SU-DHL-6 (cell line): ENCODE measurements around the gene B3GNT9.

Experiments
- H2AFZ ChIP-seq: fragments of 200-600 bp; sonication (generic); 2 replicates; pipeline ENCODE4 v1.6.1; 2014; ENCODE audit warnings: low read depth, mild to moderate bottlenecking, moderate library complexity, mixed read lengths, antibody characterized with exemption, low read length; ENCODE audit not compliant: severe bottlenecking
- H3F3A ChIP-seq: fragments of 200-600 bp; shearing (Covaris generic); 2 replicates; pipeline ENCODE4 v1.6.0; 2016; ENCODE audit warnings: antibody characterized with exemption, mild to moderate bottlenecking; ENCODE audit not compliant: insufficient read depth
- H3K27ac ChIP-seq: fragments of 200-600 bp; sonication (generic); 2 replicates; pipeline ENCODE4 v1.5.1; 2016; ENCODE audit warnings: low read depth, mild to moderate bottlenecking, low read length, moderate library complexity, mixed read lengths
- H3K27me3 ChIP-seq: fragments of 200-600 bp; sonication (generic), shearing (Covaris generic); 2 replicates; pipeline ENCODE4 v1.6.0; 2014; ENCODE audit warnings: mild to moderate bottlenecking, low read length
- H3K36me3 ChIP-seq: fragments of 200-600 bp; sonication (generic); 2 replicates; pipeline ENCODE4 v1.6.1; 2014; ENCODE audit warnings: mild to moderate bottlenecking, low read length, mixed read lengths
- H3K4me2 ChIP-seq: fragments of 300-600, 200-600 bp; shearing (Covaris generic), sonication (generic); 2 replicates; pipeline ENCODE4 v1.6.0; 2014; ENCODE audit warnings: low read length, low read depth, mild to moderate bottlenecking; ENCODE audit not compliant: poor library complexity, severe bottlenecking
- H3K4me3 ChIP-seq: fragments of 200-600 bp; sonication (generic); 2 replicates; pipeline ENCODE4 v1.5.1; 2014; ENCODE audit warnings: antibody characterized with exemption, low read length, mild to moderate bottlenecking, mixed read lengths; ENCODE audit not compliant: insufficient read depth, poor library complexity, severe bottlenecking
- H3K79me2 ChIP-seq: fragments of 200-600 bp; sonication (generic); 2 replicates; pipeline ENCODE4 v1.6.1; 2014; ENCODE audit warnings: mild to moderate bottlenecking, low read length, moderate library complexity; ENCODE audit not compliant: insufficient read depth
- H3K9ac ChIP-seq: fragments of 200-600 bp; sonication (generic); 2 replicates; pipeline ENCODE4 v1.7.0; 2014; ENCODE audit warnings: mild to moderate bottlenecking, low read length
- H3K9me2 ChIP-seq: fragments of 200-600 bp; sonication (generic); replicated peaks from 2 replicates; pipeline ENCODE4 v1.6.1; 2014; ENCODE audit warnings: low read length; ENCODE audit not compliant: insufficient read depth
- H3K9me3 ChIP-seq: fragments of 200-600 bp; sonication (generic); 2 replicates; pipeline ENCODE4 v1.6.1; 2014; ENCODE audit warnings: low read length, mixed read lengths; ENCODE audit not compliant: insufficient read depth
- H4K20me1 ChIP-seq: fragments of 200-600 bp; sonication (generic); 2 replicates; pipeline ENCODE4 v1.6.1; 2014; ENCODE audit warnings: low read depth, mild to moderate bottlenecking, antibody characterized with exemption, low read length, moderate library complexity, mixed read lengths
- EZH2phosphoT487 ChIP-seq: fragments of 200-600 bp; sonication (generic), shearing (Covaris generic); conservative IDR thresholded peaks from 2 replicates; pipeline ENCODE4 v1.6.1; 2018; ENCODE audit warnings: mild to moderate bottlenecking, antibody characterized with exemption, low read length, moderate library complexity, mixed read lengths
- TF ChIP-seq, protein P1 (sequence below): fragments of 200-600 bp; sonication (generic); IDR thresholded peaks from one replicate; pipeline ENCODE4 v1.5.1; 2017; ENCODE audit warnings: antibody characterized with exemption, mild to moderate bottlenecking, low read length, moderate library complexity; ENCODE audit not compliant: insufficient read depth, poor library complexity, severe bottlenecking

B3GNT9 gene

DNA sequence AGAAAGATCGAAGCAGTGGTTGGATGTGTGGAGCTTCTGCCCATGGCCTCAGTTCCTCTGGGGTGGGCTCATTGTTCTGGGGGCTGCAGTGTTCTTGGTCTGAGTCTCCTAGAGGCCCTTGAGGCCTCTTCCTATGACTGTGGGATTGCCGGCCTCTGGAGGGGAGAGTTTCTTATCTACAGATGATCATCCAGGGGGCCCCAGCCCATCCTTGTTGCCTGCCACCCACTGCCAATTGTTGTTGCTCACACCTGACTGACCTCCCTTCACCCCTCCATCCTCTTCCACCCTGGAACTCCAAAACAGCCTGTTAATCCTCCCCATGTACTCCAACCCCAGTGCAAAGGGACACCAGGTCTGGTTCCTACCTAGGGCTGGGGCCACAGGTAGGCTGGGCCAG lies 5.9 kb downstream of the B3GNT9 start:
- Histone ChIP-seq H3K27me3 (no peaks in the 10 kb centered on the region), H3K79me2 (no peaks in the 10 kb centered on the region), H3K9ac (no peak overlapping the region), H3K9me3 (no peaks in the 10 kb centered on the region), H3K27ac (no peak overlapping the region), H3K4me2 (no peak overlapping the region), H3K9me2 (no peaks in the 10 kb centered on the region), H3K4me3 (no peak overlapping the region), H3F3A (no peaks in the 10 kb centered on the region), H2AFZ (no peak overlapping the region), H4K20me1 (no peaks in the 10 kb centered on the region), H3K36me3 (peaks cover 2% of the 10 kb centered on the region; the same call in 1 of the 2 replicates)
- TF ChIP-seq, protein P1, sequence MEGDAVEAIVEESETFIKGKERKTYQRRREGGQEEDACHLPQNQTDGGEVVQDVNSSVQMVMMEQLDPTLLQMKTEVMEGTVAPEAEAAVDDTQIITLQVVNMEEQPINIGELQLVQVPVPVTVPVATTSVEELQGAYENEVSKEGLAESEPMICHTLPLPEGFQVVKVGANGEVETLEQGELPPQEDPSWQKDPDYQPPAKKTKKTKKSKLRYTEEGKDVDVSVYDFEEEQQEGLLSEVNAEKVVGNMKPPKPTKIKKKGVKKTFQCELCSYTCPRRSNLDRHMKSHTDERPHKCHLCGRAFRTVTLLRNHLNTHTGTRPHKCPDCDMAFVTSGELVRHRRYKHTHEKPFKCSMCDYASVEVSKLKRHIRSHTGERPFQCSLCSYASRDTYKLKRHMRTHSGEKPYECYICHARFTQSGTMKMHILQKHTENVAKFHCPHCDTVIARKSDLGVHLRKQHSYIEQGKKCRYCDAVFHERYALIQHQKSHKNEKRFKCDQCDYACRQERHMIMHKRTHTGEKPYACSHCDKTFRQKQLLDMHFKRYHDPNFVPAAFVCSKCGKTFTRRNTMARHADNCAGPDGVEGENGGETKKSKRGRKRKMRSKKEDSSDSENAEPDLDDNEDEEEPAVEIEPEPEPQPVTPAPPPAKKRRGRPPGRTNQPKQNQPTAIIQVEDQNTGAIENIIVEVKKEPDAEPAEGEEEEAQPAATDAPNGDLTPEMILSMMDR: no peak
- no peak for TF ChIP-seq EZH2phosphoT487

DNA sequence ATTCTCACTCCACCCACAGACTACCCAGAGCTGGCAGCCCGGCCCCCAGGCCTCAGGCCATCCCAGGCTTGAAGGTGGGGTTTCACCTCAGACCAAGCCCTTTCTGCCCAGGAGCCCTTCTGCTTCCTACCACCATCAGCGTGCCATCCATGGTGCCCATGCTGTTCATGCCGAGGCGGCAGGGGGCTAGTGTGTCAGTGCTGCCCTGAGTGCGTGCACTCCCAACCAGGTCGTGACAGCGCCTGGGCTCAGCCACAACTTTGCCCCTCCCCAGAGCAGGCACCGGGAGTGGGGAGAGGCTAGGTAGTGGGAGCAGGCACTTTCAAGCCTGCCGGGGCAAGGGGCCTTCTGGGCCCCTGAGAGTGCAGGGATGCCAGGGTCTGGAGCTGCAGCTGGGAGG lies 8.5 kb downstream of the B3GNT9 start:
- Histone ChIP-seq H3F3A (no peaks in the 10 kb centered on the region), H3K27me3 (no peaks in the 10 kb centered on the region), H3K4me2 (no peak overlapping the region), H3K9me2 (no peaks in the 10 kb centered on the region), H4K20me1 (no peaks in the 10 kb centered on the region), H3K27ac (no peak overlapping the region), H3K79me2 (no peaks in the 10 kb centered on the region), H3K9ac (no peak overlapping the region), H2AFZ (no peak overlapping the region), H3K9me3 (no peaks in the 10 kb centered on the region), H3K4me3 (no peak overlapping the region), H3K36me3 (peaks cover 2% of the 10 kb centered on the region; the same call in 1 of the 2 replicates)
- TF ChIP-seq, protein P1: no peak
- no peak for TF ChIP-seq EZH2phosphoT487

DNA sequence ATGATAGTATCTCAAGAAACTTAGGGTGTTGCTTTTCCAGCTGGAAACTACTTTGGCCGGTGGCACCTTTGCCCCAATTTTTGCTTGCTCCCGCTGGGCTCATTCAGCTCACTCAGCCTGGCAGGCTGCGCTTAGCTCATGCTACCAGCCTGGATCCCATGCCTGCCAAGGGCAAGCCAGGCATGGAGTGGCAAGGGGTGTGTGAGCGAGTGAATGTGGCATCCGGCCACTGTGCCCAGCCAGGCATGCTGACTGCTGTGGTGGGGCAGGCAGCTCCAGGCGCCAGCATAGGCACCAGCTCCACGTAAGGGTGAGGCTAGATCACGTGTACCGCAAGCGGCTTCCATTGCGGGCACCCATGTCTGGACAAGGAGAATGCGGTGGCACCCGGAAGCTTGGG lies 9.4 kb downstream of the B3GNT9 start:
- H3F3A ChIP-seq: no peaks in the 10 kb centered on the region
- H3K27me3 ChIP-seq: no peaks in the 10 kb centered on the region
- H4K20me1 ChIP-seq: no peaks in the 10 kb centered on the region
- TF ChIP-seq EZH2phosphoT487: no peak
- TF ChIP-seq, protein P1: no peak
- no peaks in the 10 kb centered on the region for H3K9me3 ChIP-seq
- H3K9me2 ChIP-seq: no peaks in the 10 kb centered on the region
- peaks cover 2% of the 10 kb centered on the region; the same call in 1 of the 2 replicates for H3K36me3 ChIP-seq
- no peak overlapping the region for H3K27ac ChIP-seq
- no peak overlapping the region for H3K9ac ChIP-seq
- no peak overlapping the region for H3K4me3 ChIP-seq
- H3K79me2 ChIP-seq: no peaks in the 10 kb centered on the region
- no peak overlapping the region for H2AFZ ChIP-seq
- no peak overlapping the region for H3K4me2 ChIP-seq

DNA sequence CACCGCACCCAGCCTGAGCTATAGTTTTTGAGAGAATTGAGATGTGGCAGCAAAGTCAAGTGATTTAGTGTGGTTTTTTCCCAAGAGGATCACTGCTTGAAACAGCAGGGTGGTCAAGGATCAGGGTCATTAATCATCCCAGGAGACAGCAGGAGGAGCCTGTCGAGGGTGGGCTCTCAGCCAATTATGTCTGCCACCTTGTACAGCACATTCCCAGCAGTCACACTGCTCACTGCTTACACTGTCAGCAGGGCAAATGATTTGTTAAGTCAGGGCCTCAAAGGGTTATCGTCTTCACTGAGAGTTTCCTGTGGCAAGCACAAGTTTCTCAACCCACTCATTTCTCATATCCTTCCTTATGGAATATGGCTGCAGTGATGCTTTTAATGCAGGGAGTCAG lies 13.2 kb downstream of the B3GNT9 start:
- Histone ChIP-seq H3K36me3 (peaks cover 4% of the 10 kb centered on the region; the same call in 1 of the 2 replicates), H3K9ac (no peak overlapping the region), H3K9me2 (no peaks in the 10 kb centered on the region), H3K27ac (no peak overlapping the region), H3F3A (no peaks in the 10 kb centered on the region), H4K20me1 (no peaks in the 10 kb centered on the region), H3K27me3 (no peaks in the 10 kb centered on the region), H3K79me2 (no peaks in the 10 kb centered on the region), H3K4me3 (no peak overlapping the region), H2AFZ (no peak overlapping the region), H3K4me2 (no peak overlapping the region), H3K9me3 (no peaks in the 10 kb centered on the region)
- TF ChIP-seq, protein P1: no peak
- TF ChIP-seq EZH2phosphoT487: no peak
